ENCODE data around the gene ZNF385D.

The ZNF385D gene

DNA sequence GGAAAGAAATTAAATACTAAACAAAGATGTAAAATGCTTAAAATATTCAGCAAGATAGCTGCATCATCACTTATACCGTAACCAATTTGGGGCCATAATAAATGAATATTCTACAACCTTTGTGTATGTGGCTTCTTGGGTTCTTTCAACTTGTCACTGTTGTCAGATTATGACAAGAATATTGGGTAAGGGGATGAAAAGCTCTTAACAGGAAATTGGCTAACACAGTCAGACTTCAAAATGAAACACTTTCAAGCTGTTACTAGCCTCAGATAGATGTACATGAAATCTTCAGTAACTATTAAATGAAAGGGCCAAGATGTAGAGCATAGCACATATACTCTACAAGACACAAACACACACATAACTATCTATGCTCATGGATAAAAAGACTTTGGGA lies 38.7 kb upstream of the ZNF385D start:
- no peak for TF ChIP-seq Cebpa-rat (IDR thresholded peaks at IDR 0.05)
- Histone ChIP-seq H4K20me1 (no peaks in the 10 kb centered on the region), H3K4me1 (peaks cover 0 to 34% (median 16%) of the 10 kb centered on the region in 10 experiments; a peak in 15 of 20 replicates), H3K27me3 (no peaks in the 10 kb centered on the region), H3K4me2 (peak overlapping the region in 6 of 11 experiments; percentile 4 to 32 (median 20); a peak in 9 of 22 replicates), H3K9me3 (replicated peaks in 1 of 11) (peaks cover 0 to 8% (median 0%) of the 10 kb centered on the region in 11 experiments; a peak in 3 of 22 replicates), H3K4me3 (no peak overlapping the region), H3K9ac (no peak overlapping the region), H3K27ac (0 out of 22 replicates have a peak overlapping the region, but pooled peaks of 1 of the 11 experiments have one; percentile 10), H3K36me3 (no peaks in the 10 kb centered on the region)

DNA sequence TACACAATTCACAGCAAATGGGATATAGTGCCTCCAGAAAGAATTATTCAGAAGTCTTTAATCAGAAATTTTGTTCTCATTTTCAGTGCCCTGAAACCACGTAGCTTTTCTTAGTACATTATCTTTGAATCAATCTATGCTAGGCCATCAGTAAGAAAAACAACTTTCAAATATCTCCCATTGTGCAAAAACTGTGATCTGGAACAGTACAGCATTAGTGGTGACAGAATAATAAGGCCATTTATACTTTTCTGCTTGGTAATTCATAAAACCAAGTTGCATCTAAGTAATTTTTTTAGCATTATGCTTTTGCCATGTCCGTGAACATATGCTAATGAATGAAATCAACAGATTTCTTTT lies 35.4 kb upstream of the ZNF385D start:
- peaks cover 11 to 37% (median 18%) of the 10 kb centered on the region in 10 experiments for H3K4me1 ChIP-seq
- no peak overlapping the region; a peak in 1 of 22 replicates for H3K4me2 ChIP-seq
- H3K9ac ChIP-seq, result no peak overlapping the region
- H4K20me1 ChIP-seq, result no peaks in the 10 kb centered on the region
- no peak for TF ChIP-seq Cebpa-rat (IDR thresholded peaks at IDR 0.05)
- H3K4me3 ChIP-seq, result no peak overlapping the region
- no peaks in the 10 kb centered on the region for H3K36me3 ChIP-seq
- H3K9me3 ChIP-seq (replicated peaks in 1 of 11), result peaks cover 0 to 8% (median 0%) of the 10 kb centered on the region in 11 experiments; a peak in 3 of 22 replicates
- H3K27ac ChIP-seq, result no peak overlapping the region
- H3K27me3 ChIP-seq, result no peaks in the 10 kb centered on the region

DNA sequence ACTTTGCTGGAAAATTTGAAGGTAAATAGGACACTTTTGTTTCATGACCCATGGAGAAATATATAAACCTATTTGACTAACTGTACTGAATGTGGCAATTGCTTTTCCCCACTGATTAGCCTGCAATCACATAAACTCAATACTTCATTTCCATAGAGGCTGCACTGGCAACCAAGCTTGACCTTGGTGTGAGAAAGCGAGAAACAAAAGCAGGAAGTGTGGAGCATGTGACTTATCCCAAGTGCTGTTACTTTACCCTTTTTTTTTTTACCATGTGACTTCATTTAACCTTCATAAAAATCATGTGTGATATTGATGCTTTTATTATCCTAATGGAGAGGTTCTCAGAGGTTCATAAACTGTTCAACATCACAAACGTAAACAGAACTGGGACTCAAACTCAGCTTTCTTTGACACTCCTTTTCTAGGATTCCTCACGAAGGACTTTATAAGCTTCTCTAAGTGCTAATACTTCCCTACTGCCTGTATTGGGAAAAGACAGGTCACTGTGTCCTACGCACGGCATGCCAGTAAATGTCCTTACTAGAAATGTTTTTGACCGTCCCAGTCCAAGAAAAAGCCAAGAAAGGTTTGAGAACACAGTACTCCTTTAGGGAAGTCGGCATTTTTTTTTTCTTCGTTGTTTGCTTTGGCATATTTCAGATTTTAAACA lies 34.9 kb upstream of the ZNF385D start:
- Histone ChIP-seq H3K4me2 (peak overlapping the region in 2 of 11 experiments; percentile 18 to 34; a peak in 4 of 22 replicates), H3K4me1 (peaks cover 11 to 33% (median 18%) of the 10 kb centered on the region in 10 experiments), H3K27ac (no peak overlapping the region), H3K9ac (no peak overlapping the region), H4K20me1 (no peaks in the 10 kb centered on the region), H3K36me3 (no peaks in the 10 kb centered on the region), H3K9me3 (replicated peaks in 1 of 11) (peaks cover 0 to 8% (median 0%) of the 10 kb centered on the region in 11 experiments; a peak in 3 of 22 replicates), H3K27me3 (no peaks in the 10 kb centered on the region), H3K4me3 (no peak overlapping the region)
- no peak for TF ChIP-seq Cebpa-rat (IDR thresholded peaks at IDR 0.05)

DNA sequence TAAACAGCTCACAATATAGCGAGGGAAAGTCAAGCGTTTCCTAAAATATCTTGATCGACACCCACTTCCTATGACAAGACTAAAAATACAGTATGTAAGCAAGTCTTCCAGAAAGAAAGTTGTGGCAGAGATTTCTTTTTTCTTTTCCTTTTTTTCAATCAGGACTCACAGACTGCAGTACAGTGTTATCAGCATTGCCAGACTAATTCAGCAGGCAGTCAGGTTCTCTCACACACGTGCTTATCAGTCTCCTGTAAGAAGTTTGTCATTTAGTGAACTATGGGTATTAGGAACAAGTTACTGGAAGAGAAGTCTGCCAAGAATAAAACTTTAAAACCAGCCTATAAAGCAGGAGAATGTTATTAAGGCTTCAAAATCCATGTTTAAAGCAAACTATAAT lies 32.8 kb upstream of the ZNF385D start:
- no peaks in the 10 kb centered on the region for H3K27me3 ChIP-seq
- no peak overlapping the region for H3K9ac ChIP-seq
- H3K36me3 ChIP-seq, result no peaks in the 10 kb centered on the region
- peak overlapping the region in 1 of 11 experiments; percentile 4; a peak in 1 of 22 replicates for H3K27ac ChIP-seq
- peaks cover 0 to 8% (median 0%) of the 10 kb centered on the region in 11 experiments; a peak in 3 of 22 replicates for H3K9me3 ChIP-seq (replicated peaks in 1 of 11)
- peak overlapping the region; percentile 50 to 86 (median 65) for H3K4me2 ChIP-seq
- no peaks in the 10 kb centered on the region for H4K20me1 ChIP-seq
- peaks cover 11 to 27% (median 16%) of the 10 kb centered on the region in 10 experiments for H3K4me1 ChIP-seq
- TF ChIP-seq Cebpa-rat (IDR thresholded peaks at IDR 0.05), result no peak
- H3K4me3 ChIP-seq, result peak overlapping the region in 2 of 10 experiments; percentile 12 to 14; a peak in 2 of 20 replicates

DNA sequence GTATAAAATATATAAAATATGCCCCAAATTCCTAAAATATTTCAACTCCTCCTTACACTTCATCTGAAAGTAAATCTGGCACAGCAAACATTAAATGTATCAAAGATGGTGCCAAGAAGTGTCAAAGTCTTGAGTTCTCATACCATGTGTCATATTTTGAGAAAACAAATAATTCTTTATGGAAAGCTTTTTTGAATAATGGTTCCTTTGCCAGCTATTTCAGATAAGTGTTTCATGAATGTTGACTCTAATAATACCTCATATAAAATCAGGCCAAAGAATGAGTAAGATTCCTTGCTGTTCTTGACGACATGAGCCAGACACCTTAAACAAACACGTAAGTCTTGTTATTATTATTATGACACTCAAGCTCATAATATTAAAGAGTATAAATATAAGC lies 30.3 kb upstream of the ZNF385D start:
- H3K36me3 ChIP-seq, result no peaks in the 10 kb centered on the region
- no peak for TF ChIP-seq Cebpa-rat (IDR thresholded peaks at IDR 0.05)
- no peak overlapping the region for H3K4me2 ChIP-seq
- no peaks in the 10 kb centered on the region for H3K27me3 ChIP-seq
- no peaks in the 10 kb centered on the region for H3K9me3 ChIP-seq (replicated peaks in 1 of 11)
- no peak overlapping the region for H3K9ac ChIP-seq
- no peak overlapping the region for H3K4me3 ChIP-seq
- H4K20me1 ChIP-seq, result no peaks in the 10 kb centered on the region
- H3K4me1 ChIP-seq, result peaks cover 11 to 27% (median 16%) of the 10 kb centered on the region in 10 experiments
- H3K27ac ChIP-seq, result no peak overlapping the region

DNA sequence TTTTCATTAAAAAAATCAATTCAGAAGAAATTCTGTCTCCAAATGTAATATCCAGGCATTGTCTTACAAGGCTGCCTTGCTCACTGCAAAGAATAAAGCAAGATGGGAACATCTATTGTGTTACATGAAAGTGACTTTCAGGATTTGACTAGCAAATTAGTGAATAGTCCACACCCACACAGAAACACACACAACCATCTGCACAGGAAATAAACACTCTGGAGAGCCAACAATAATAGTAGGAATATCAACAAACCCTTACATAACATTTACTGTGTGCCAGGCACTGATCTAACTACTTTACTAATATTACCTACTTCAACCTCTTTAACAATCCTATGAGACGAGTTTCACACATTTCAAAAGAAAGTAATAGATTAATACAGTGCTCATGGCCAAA lies 28.9 kb upstream of the ZNF385D start:
- 0 out of 22 replicates have a peak overlapping the region, but pooled peaks of 1 of the 11 experiments have one; percentile 11 for H3K4me2 ChIP-seq
- no peak overlapping the region for H3K4me3 ChIP-seq
- H4K20me1 ChIP-seq, result no peaks in the 10 kb centered on the region
- H3K27ac ChIP-seq, result no peak overlapping the region
- TF ChIP-seq Cebpa-rat (IDR thresholded peaks at IDR 0.05), result no peak
- peaks cover 11 to 21% (median 13%) of the 10 kb centered on the region in 10 experiments for H3K4me1 ChIP-seq
- H3K9ac ChIP-seq, result no peak overlapping the region
- H3K9me3 ChIP-seq (replicated peaks in 1 of 11), result no peaks in the 10 kb centered on the region
- H3K27me3 ChIP-seq, result no peaks in the 10 kb centered on the region
- H3K36me3 ChIP-seq, result no peaks in the 10 kb centered on the region

DNA sequence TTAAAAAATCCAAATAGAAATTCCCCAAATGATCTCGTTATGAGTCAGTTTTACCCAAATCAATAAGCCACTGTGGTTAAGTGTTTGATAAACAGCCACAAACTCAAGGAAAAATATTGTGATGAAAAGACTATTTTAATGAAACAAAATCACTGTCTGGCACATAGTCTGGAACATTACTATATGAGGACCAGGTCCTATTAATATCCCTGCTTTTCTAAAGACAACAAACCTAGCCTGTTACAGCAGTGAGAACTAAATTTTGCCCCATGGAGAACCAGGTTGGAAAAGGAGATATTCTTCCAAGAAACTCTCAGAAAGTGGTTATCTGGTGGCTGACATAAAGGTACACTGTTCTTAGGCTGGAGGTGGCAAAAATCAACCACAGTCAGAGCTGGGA lies 27.7 kb upstream of the ZNF385D start:
- Histone ChIP-seq H4K20me1 (no peaks in the 10 kb centered on the region), H3K27me3 (no peaks in the 10 kb centered on the region), H3K4me3 (no peak overlapping the region), H3K9me3 (replicated peaks in 1 of 11) (no peaks in the 10 kb centered on the region), H3K36me3 (no peaks in the 10 kb centered on the region), H3K4me1 (peaks cover 6 to 11% (median 7%) of the 10 kb centered on the region in 10 experiments), H3K4me2 (no peak overlapping the region), H3K27ac (no peak overlapping the region), H3K9ac (no peak overlapping the region)
- no peak for TF ChIP-seq Cebpa-rat (IDR thresholded peaks at IDR 0.05)

DNA sequence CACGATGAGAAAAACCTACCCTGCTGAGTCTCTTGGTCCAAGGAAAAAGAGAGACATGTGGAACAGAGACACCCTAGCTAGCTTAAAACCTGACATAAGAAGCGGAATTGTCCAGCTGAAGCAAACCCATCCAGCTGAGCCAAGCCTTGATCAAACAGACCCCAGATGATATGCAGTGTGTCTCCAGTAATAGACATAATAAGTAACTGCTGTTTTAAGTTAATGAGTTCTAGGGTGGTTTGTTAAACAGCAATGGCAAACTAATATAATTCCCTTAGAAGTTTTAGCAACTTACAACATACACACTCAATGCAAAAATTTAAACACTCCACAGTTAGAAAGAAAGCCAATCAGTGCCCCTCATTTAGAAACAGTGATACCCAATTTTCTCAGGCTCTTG lies 26.8 kb upstream of the ZNF385D start:
- Histone ChIP-seq H3K36me3 (no peaks in the 10 kb centered on the region), H3K27me3 (no peaks in the 10 kb centered on the region), H3K4me2 (no peak overlapping the region), H3K9ac (no peak overlapping the region), H3K4me3 (no peak overlapping the region), H3K4me1 (peaks cover 0 to 2% (median 0%) of the 10 kb centered on the region in 10 experiments; a peak in 2 of 20 replicates), H3K9me3 (replicated peaks in 1 of 11) (no peaks in the 10 kb centered on the region), H4K20me1 (no peaks in the 10 kb centered on the region), H3K27ac (no peak overlapping the region)
- no peak for TF ChIP-seq Cebpa-rat (IDR thresholded peaks at IDR 0.05)

DNA sequence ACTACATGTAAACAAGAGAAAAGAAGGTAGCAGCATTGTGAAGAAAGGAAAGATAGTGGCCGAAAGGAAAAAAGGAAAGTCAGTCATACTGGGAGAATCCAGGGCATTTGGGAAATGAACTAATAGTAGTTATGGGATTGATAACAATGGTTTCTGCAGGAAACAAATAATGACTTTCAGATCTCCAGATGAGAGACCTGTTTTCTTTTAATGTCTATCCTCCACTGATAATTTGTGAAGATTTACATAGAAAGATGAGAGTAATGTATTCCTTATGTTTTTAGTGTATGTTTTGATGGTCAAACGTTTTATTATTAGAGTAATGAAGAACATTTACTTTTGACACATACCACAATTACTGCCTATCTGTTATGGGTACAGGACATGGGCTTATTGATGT lies 15.0 kb upstream of the ZNF385D start:
- no peak overlapping the region for H3K4me3 ChIP-seq
- H3K9ac ChIP-seq, result no peak overlapping the region
- no peaks in the 10 kb centered on the region for H4K20me1 ChIP-seq
- H3K4me1 ChIP-seq, result no peaks in the 10 kb centered on the region
- no peak for TF ChIP-seq Cebpa-rat (IDR thresholded peaks at IDR 0.05)
- no peaks in the 10 kb centered on the region for H3K27me3 ChIP-seq
- H3K9me3 ChIP-seq (replicated peaks in 1 of 11), result peaks cover 0 to under 1% (median 0%) of the 10 kb centered on the region in 11 experiments; a peak in 2 of 22 replicates
- no peak overlapping the region for H3K27ac ChIP-seq
- no peaks in the 10 kb centered on the region for H3K36me3 ChIP-seq
- no peak overlapping the region for H3K4me2 ChIP-seq
